ENCODE measurements around the gene SIT1.
"Not testable (repeated sequence)": the region's sequence is repeated elsewhere in the genome, so short reads cannot be mapped to it uniquely, and the experiment has no call there.

Gene SIT1

GRCh38 chr9:35658137-35658967, 7.6 kb upstream of the SIT1 start, which contains the start of gene CCDC107:
Gene CCDC107, plus strand, starts transcription at chr9:35658292. Its CDS starts 88 bp downstream, at chr9:35658380.
- peak; percentile 46 for DNase-seq

GRCh38 chr9:35657546-35658136, 6.9 kb upstream of the SIT1 start, which contains the start of gene RMRP:
Gene RMRP, minus strand, starts transcription at chr9:35658019.
- DNase-seq, result peak; percentile 99

- DNase-seq, result no peak
Observed at GRCh38 chr9:35656831-35657545, 6.3 kb upstream of the SIT1 start.

GRCh38 chr9:35656348-35656747, 5.6 kb upstream of the SIT1 start:
- no peak for DNase-seq

GRCh38 chr9:35653611-35654010, 2.9 kb upstream of the SIT1 start:
- DNase-seq, result no peak

- DNase-seq, result no peak
Observed at GRCh38 chr9:35652829-35653209, 2.1 kb upstream of the SIT1 start.

GRCh38 chr9:35651956-35652828, 1.5 kb upstream of the SIT1 start:
- no peak for DNase-seq

GRCh38 chr9:35649431-35650340, 1.0 kb downstream of the SIT1 start:
- DNase-seq, result no peak

- DNase-seq, result peak; percentile 79
Observed at GRCh38 chr9:35646533-35647265, 4.0 kb downstream of the SIT1 start.

- no peak for DNase-seq
Observed at GRCh38 chr9:35646153-35646532, 4.6 kb downstream of the SIT1 start.

- DNase-seq, result not testable (repeated sequence)
Observed at GRCh38 chr9:35645736-35646135, 5.0 kb downstream of the SIT1 start.

GRCh38 chr9:35643046-35643445, 7.7 kb downstream of the SIT1 start:
- DNase-seq, result no peak

GRCh38 chr9:35641478-35641877, 9.3 kb downstream of the SIT1 start:
- not testable (repeated sequence) for DNase-seq

GRCh38 chr9:35640431-35640830, 10.3 kb downstream of the SIT1 start:
- not testable (repeated sequence) for DNase-seq

GRCh38 chr9:35639631-35640030, 11.1 kb downstream of the SIT1 start:
- no peak for DNase-seq

GRCh38 chr9:35639225-35639624, 11.5 kb downstream of the SIT1 start:
- DNase-seq, result not testable (repeated sequence)

GRCh38 chr9:35638751-35639150, 12.0 kb downstream of the SIT1 start:
- not testable (repeated sequence) for DNase-seq

- DNase-seq, result not testable (repeated sequence)
Observed at GRCh38 chr9:35637427-35637955, 13.2 kb downstream of the SIT1 start.

- not testable (repeated sequence) for DNase-seq
Observed at GRCh38 chr9:35636877-35637246, 13.9 kb downstream of the SIT1 start.

- no peak for DNase-seq
Observed at GRCh38 chr9:35636135-35636876, 14.4 kb downstream of the SIT1 start.

Data from amniotic stem cell (primary cell).